Fibroblast of lung (primary cell): ENCODE data around the gene TPD52L2. TPM values are rescaled to one million over a fixed set of nuclear protein-coding genes. Genes with fewer than 3 reads are reported as not detected.

ENCODE experiments used
- DNase-seq, 2 donors: peaks; one replicate each; pipeline versions ENCODE4 v3.0.0 to v3.0.0-alpha.2; 2010; ENCODE audit warnings: low read depth in 2 of 2
- H2AFZ ChIP-seq: 2 replicates; pipeline ENCODE4 v1.5.1; 2012; ENCODE audit warnings: low read length, control low read depth, inconsistent platforms
- H3K27ac ChIP-seq: 2 replicates; pipeline ENCODE4 v1.5.1; 2011; ENCODE audit warnings: low read length, control low read depth; ENCODE audit not compliant: insufficient read depth
- H3K27me3 ChIP-seq: 2 replicates; pipeline ENCODE4 v1.5.1; 2011; ENCODE audit warnings: mild to moderate bottlenecking, low read length; ENCODE audit not compliant: control insufficient read depth, insufficient read depth
- H3K36me3 ChIP-seq: 2 replicates; pipeline ENCODE4 v1.5.1; 2011; ENCODE audit warnings: low read length; ENCODE audit not compliant: control insufficient read depth, insufficient read depth
- H3K4me1 ChIP-seq: 2 replicates; pipeline ENCODE4 v1.5.1; 2011; ENCODE audit warnings: low read length; ENCODE audit not compliant: control insufficient read depth, insufficient read depth; ENCODE audit errors: extremely low read depth
- H3K4me2 ChIP-seq: 2 replicates; pipeline ENCODE4 v1.5.1; 2011; ENCODE audit warnings: low read length, control low read depth; ENCODE audit not compliant: insufficient read depth; ENCODE audit errors: extremely low read depth
- H3K4me3 ChIP-seq, 4 experiments: fragments of 200-600 bp in 1 of 4; sonication (generic) in 1 of 4; replicated peaks in 1 of 4; 2 replicates each; pipeline ENCODE4 v1.5.1; 2011 to 2016; ENCODE audit warnings: low read length in 4 of 4, low read depth in 3 of 4, mild to moderate bottlenecking in 3 of 4, control low read depth in 2 of 4, inconsistent platforms in 1 of 4, mixed read lengths in 1 of 4; ENCODE audit not compliant: insufficient read depth in 1 of 4; ENCODE audit errors: control extremely low read depth in 1 of 4
- H3K79me2 ChIP-seq: 2 replicates; pipeline ENCODE4 v1.5.1; 2012; ENCODE audit warnings: mild to moderate bottlenecking, low read length, inconsistent platforms; ENCODE audit not compliant: control insufficient read depth, insufficient read depth
- H3K9ac ChIP-seq: 2 replicates; pipeline ENCODE4 v1.5.1; 2011; ENCODE audit warnings: mild to moderate bottlenecking, low read length, control low read depth; ENCODE audit not compliant: insufficient read depth
- H3K9me3 ChIP-seq: 2 replicates; pipeline ENCODE4 v1.5.1; 2012; ENCODE audit warnings: low read depth, low read length; ENCODE audit not compliant: control insufficient read depth, insufficient read depth
- H4K20me1 ChIP-seq: 2 replicates; pipeline ENCODE4 v1.5.1; 2011; ENCODE audit warnings: low read length; ENCODE audit not compliant: control insufficient read depth, insufficient read depth; ENCODE audit errors: extremely low read depth
- EZH2 ChIP-seq: IDR thresholded peaks from 2 replicates; pipeline ENCODE4 v1.5.1; 2012; ENCODE audit warnings: low read length, control low read depth, mild to moderate bottlenecking; ENCODE audit errors: missing control alignments
- polyA plus RNA-seq, 2 donors: library from polyadenylated mRNA; depleted of rRNA in 1 of 2; stranded (reverse) in 1 of 2; unstranded in 1 of 2; fragments of >200 nt; gene quantifications; 2 replicates each; pipeline ENCODE4 v1.2.1, GENCODE V29; 2011 to 2012; ENCODE audit warnings: missing spikeins in 1 of 2
- total RNA-seq: library from RNA; depleted of rRNA; stranded (reverse); fragments of >200 nt; gene quantifications from 2 replicates; pipeline ENCODE4 v1.2.1, GENCODE V29; 2014
- TF ChIP-seq, protein P1 (sequence below), 2 donors: IDR thresholded peaks in 1 of 2; conservative IDR thresholded peaks in 1 of 2; 1 replicate in 1 of 2; 2 replicates in 1 of 2; pipeline ENCODE4 v1.5.1; 2011 to 2012; ENCODE audit warnings: low read length in 2 of 2, control low read depth in 1 of 2, inconsistent platforms in 1 of 2, low read depth in 1 of 2, mild to moderate bottlenecking in 1 of 2

The TPD52L2 gene
- total and polyA plus RNA-seq, 2 donors (not counting 1 experiment from before 2014, with no cell fraction given), result 123 to 212 TPM

DNA sequence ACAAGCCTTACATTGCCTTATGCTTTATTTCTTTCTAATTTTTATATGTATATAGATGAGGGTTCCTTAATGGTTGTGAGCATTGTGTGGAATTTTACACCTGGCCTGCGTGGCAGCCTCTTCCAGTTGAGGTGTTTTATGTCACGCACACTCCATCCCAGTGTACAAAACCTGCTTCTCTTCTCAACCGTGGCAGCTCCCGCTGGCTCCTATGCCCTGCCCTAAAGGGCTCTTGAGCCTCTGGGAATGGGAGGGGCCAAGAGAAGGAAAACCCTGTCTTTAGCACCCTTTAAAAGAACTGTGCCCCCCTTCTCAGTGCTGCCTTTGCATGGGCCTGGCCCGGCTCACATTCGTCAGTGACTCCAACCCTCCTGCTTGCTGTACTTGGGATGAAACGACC is 25.5 kb downstream of the TPD52L2 start:
- Histone ChIP-seq H4K20me1 (no peaks in the 10 kb centered on the region), H3K4me3 (no peak overlapping the region), H3K79me2 (peaks cover 2% of the 10 kb centered on the region)

DNA sequence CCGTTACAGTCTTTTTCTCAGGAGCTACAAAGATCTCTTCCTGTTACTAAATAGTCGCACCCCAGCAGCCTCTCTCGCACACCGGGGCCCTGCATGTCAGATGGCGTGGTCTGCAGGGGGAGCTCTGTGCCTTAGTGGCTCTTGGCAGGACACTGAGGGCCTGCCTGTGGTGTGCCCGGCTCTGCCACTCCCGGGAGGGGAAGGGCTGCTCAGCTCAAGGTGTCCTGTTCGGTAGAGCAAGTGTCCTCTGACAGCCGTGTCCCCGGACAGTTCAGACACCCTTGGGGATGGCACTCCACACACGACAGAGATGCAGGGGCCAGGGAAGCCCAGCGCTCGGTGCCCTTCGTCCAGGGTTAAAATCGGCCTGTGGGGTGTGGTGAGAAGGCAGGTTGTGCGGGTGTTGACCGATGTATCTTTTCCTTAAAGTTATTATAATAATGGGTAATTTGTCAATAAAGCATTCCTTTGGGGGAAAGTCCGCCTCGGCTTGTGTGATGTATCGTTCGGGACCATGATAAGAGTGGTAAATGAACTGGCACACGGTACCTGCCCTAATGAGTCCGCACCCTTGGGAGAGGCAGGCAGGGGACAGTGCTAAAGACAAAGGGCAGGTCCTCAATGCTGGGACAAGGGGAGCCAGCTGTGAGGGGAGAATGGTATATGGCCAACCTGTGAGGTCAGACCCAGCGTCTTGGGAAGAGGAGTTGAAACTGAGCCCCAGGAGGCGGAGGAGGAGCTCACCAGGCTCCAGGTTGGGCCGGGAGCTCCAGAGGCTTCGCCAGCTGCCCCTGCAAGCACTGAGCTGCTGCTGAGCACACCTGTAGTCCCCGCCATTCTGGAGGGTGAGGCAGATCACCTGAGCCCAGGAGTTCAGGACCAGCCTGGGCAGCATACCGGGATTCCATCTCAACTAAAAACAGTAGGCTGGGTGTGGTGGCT is 26.3 kb downstream of the TPD52L2 start:
- Histone ChIP-seq H3K27ac (no peak overlapping the region), H3K27me3 (no peaks in the 10 kb centered on the region), H3K36me3 (peaks cover 33% of the 10 kb centered on the region), H3K4me2 (no peak overlapping the region), H3K4me1 (peaks cover under 1% of the 10 kb centered on the region), H3K79me2 (peaks cover 9% of the 10 kb centered on the region), H2AFZ (no peak overlapping the region), H3K9me3 (no peaks in the 10 kb centered on the region), H3K9ac (no peak overlapping the region), H4K20me1 (no peaks in the 10 kb centered on the region), H3K4me3 (no peak overlapping the region)
- TF ChIP-seq EZH2, result no peak
- no peak for DNase-seq

More for the DNA sequence above, 25.5 kb downstream of the TPD52L2 start:
- Histone ChIP-seq H2AFZ (no peak overlapping the region), H3K27ac (no peak overlapping the region), H3K9ac (no peak overlapping the region), H3K4me2 (no peak overlapping the region), H3K36me3 (peaks cover 36% of the 10 kb centered on the region), H3K27me3 (no peaks in the 10 kb centered on the region), H3K4me1 (no peaks in the 10 kb centered on the region), H3K9me3 (no peaks in the 10 kb centered on the region)
- no peak for DNase-seq
- no peak for TF ChIP-seq EZH2
- TF ChIP-seq, protein P1, sequence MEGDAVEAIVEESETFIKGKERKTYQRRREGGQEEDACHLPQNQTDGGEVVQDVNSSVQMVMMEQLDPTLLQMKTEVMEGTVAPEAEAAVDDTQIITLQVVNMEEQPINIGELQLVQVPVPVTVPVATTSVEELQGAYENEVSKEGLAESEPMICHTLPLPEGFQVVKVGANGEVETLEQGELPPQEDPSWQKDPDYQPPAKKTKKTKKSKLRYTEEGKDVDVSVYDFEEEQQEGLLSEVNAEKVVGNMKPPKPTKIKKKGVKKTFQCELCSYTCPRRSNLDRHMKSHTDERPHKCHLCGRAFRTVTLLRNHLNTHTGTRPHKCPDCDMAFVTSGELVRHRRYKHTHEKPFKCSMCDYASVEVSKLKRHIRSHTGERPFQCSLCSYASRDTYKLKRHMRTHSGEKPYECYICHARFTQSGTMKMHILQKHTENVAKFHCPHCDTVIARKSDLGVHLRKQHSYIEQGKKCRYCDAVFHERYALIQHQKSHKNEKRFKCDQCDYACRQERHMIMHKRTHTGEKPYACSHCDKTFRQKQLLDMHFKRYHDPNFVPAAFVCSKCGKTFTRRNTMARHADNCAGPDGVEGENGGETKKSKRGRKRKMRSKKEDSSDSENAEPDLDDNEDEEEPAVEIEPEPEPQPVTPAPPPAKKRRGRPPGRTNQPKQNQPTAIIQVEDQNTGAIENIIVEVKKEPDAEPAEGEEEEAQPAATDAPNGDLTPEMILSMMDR (conservative IDR thresholded peaks at IDR 0.05 in 1 of 2, IDR thresholded peaks at IDR 0.05 in 1 of 2; ENCODE audit: low read depth in 1 of 2, low read length in 2 of 2), result no peak

DNA sequence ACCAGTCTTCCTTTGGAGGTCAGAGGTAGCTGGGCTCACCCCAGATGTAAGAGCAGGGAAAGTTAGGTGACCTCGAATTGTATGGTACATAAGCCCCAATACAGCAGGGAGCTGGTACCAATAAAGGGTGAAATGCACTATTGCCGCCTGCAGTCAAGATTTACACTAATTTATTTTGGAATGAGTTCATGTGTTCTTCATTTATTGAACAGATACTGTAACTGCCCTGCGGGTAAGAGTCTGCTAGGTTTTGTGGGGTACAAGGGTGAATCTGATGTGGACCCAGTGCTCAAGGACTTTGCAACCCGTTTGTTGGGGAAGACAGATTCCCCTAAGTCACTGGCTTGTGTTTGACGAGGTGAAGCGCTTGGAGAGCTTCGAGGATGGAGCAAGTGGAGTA is 27.3 kb downstream of the TPD52L2 start:
- H3K27ac ChIP-seq, result no peak overlapping the region
- H2AFZ ChIP-seq, result no peak overlapping the region
- H3K9ac ChIP-seq, result no peak overlapping the region
- no peak overlapping the region for H3K4me2 ChIP-seq
- H3K4me1 ChIP-seq, result peaks cover 4% of the 10 kb centered on the region
- no peaks in the 10 kb centered on the region for H3K27me3 ChIP-seq
- H3K4me3 ChIP-seq, result no peak overlapping the region
- TF ChIP-seq, protein P1 (conservative IDR thresholded peaks at IDR 0.05 in 1 of 2, IDR thresholded peaks at IDR 0.05 in 1 of 2; ENCODE audit: low read depth in 1 of 2, low read length in 2 of 2), result no peak
- TF ChIP-seq EZH2, result no peak
- H3K9me3 ChIP-seq, result no peaks in the 10 kb centered on the region
- DNase-seq, result no peak
- H4K20me1 ChIP-seq, result no peaks in the 10 kb centered on the region
- peaks cover 29% of the 10 kb centered on the region for H3K36me3 ChIP-seq
- peaks cover 18% of the 10 kb centered on the region for H3K79me2 ChIP-seq
